ENCODE data around the gene TPPP. TPM values are rescaled to one million over a fixed set of nuclear protein-coding genes. Genes with fewer than 3 reads are reported as not detected.

The TPPP gene
- total RNA-seq, 1 donor from 2014 or later = 0.46 TPM

- DNase-seq (ENCODE audit: low read depth) = no peak
- TF ChIP-seq CTCF (conservative IDR thresholded peaks at IDR 0.05; ENCODE audit: low read depth, low read length) = no peak
- H3K4me3 ChIP-seq (ENCODE audit: low read depth, low read length) = no peak overlapping the region
Observed at GRCh38 chr5:659496-660263, 33.5 kb downstream of the TPPP start.

GRCh38 chr5:658103-658502 is 35.0 kb downstream of the TPPP start:
- TF ChIP-seq CTCF (conservative IDR thresholded peaks at IDR 0.05; ENCODE audit: low read depth, low read length) = no peak
- no peak for DNase-seq (ENCODE audit: low read depth)

GRCh38 chr5:657570-657969 is 35.6 kb downstream of the TPPP start:
- no peak for TF ChIP-seq CTCF (conservative IDR thresholded peaks at IDR 0.05; ENCODE audit: low read depth, low read length)
- peak; percentile 25 for DNase-seq (ENCODE audit: low read depth)
- no peak overlapping the region for H3K4me3 ChIP-seq (ENCODE audit: low read depth, low read length)

More at GRCh38 chr5:658103-658502, 35.0 kb downstream of the TPPP start:
- no peak overlapping the region for H3K4me3 ChIP-seq (ENCODE audit: low read depth, low read length)

GRCh38 chr5:655406-655805 is 37.7 kb downstream of the TPPP start:
- no peak for DNase-seq (ENCODE audit: low read depth)
- no peak overlapping the region for H3K4me3 ChIP-seq (ENCODE audit: low read depth, low read length)
- no peak for TF ChIP-seq CTCF (conservative IDR thresholded peaks at IDR 0.05; ENCODE audit: low read depth, low read length)

- no peak for DNase-seq (ENCODE audit: low read depth)
- H3K4me3 ChIP-seq (ENCODE audit: low read depth, low read length) = no peak overlapping the region
- no peak for TF ChIP-seq CTCF (conservative IDR thresholded peaks at IDR 0.05; ENCODE audit: low read depth, low read length)
Observed at GRCh38 chr5:654071-654778, 38.9 kb downstream of the TPPP start.

- H3K4me3 ChIP-seq (ENCODE audit: low read depth, low read length) = no peak overlapping the region
- TF ChIP-seq CTCF (conservative IDR thresholded peaks at IDR 0.05; ENCODE audit: low read depth, low read length) = no peak
- DNase-seq (ENCODE audit: low read depth) = no peak
Observed at GRCh38 chr5:652773-653350, 40.3 kb downstream of the TPPP start.
